PC-3 (cell line): ENCODE results near the gene FIGNL1. TPM values are rescaled to one million over a fixed set of nuclear protein-coding genes. Genes with fewer than 3 reads are reported as not detected.

ENCODE experiments used
- ATAC-seq: fragments of 200-7000 bp; cut with Tn5 transposase; 2 replicates; pipeline ENCODE4 v1.9.1; 2020; ENCODE audit warnings: mild to moderate bottlenecking, moderate library complexity
- BruUV-seq: library from RNA; stranded (reverse); fragments of 400-500 nt; replicated peaks from 2 replicates; lab custom pipeline; 2021; lab: Mats Ljungman, UMichigan
- CTCF ChIA-PET: fragments of 300-600 bp; sonication (Branson Sonifier 250); formaldehyde crosslinking; loops from one replicate; lab custom pipeline; 2022; ENCODE audit warnings: antibody characterized with exemption; lab: Charles Lee
- POLR2A ChIA-PET: fragments of 300-600 bp; sonication (Branson Sonifier 250); formaldehyde crosslinking; loops from one replicate; lab custom pipeline; 2022; ENCODE audit warnings: antibody characterized with exemption; ENCODE audit not compliant: unreplicated experiment; lab: Charles Lee
- DNase-seq: peaks from one replicate; pipeline ENCODE4 v3.0.0-alpha.2; 2015
- H2AFZ ChIP-seq: fragments of 300-600 bp; sonication (generic); 2 replicates; pipeline ENCODE4 v1.6.0; 2016; ENCODE audit warnings: antibody characterized with exemption, low read length
- H3F3A ChIP-seq: fragments of 300-600 bp; sonication (generic); one replicate; pipeline ENCODE4 v1.6.0; 2017; ENCODE audit warnings: antibody characterized with exemption, low read length, control low read depth, mild to moderate bottlenecking; ENCODE audit not compliant: unreplicated experiment
- H3K27ac ChIP-seq: fragments of 300-600 bp; sonication (generic); 2 replicates; pipeline ENCODE4 v1.5.1; 2016; ENCODE audit warnings: mild to moderate bottlenecking, low read length
- H3K27me3 ChIP-seq: fragments of 300-600 bp; sonication (generic); 2 replicates; pipeline ENCODE4 v1.6.1; 2016; ENCODE audit warnings: low read length, mixed read lengths
- H3K36me3 ChIP-seq: fragments of 300-600 bp; sonication (generic); 2 replicates; pipeline ENCODE4 v1.6.1; 2016; ENCODE audit warnings: low read depth, mixed run types, low read length, mixed read lengths
- H3K4me1 ChIP-seq: fragments of 300-600 bp; sonication (generic); 2 replicates; pipeline ENCODE4 v1.5.1; 2016; ENCODE audit warnings: low read length; ENCODE audit not compliant: insufficient read depth
- H3K4me2 ChIP-seq: fragments of 300-600 bp; sonication (generic); 2 replicates; pipeline ENCODE4 v1.6.0; 2016; ENCODE audit warnings: low read length
- H3K4me3 ChIP-seq: fragments of 300-600 bp; sonication (generic); 2 replicates; pipeline ENCODE4 v1.5.1; 2016; ENCODE audit warnings: mild to moderate bottlenecking, low read length, mixed read lengths
- H3K79me2 ChIP-seq: fragments of 300-600 bp; sonication (generic); 2 replicates; pipeline ENCODE4 v1.6.1; 2017; ENCODE audit warnings: low read length, mixed read lengths
- H3K9ac ChIP-seq: fragments of 300-600 bp; sonication (generic); 2 replicates; pipeline ENCODE4 v1.6.0; 2016; ENCODE audit warnings: mild to moderate bottlenecking, low read length
- H3K9me2 ChIP-seq: fragments of 300-600 bp; sonication (generic); replicated peaks from 2 replicates; pipeline ENCODE4 v1.6.1; 2016; ENCODE audit warnings: mixed run types, low read length, mixed read lengths
- H3K9me3 ChIP-seq: fragments of 300-600 bp; sonication (generic); 2 replicates; pipeline ENCODE4 v1.6.1; 2016; ENCODE audit warnings: low read length, mixed read lengths
- H4K20me1 ChIP-seq: fragments of 300-600 bp; sonication (generic); 2 replicates; pipeline ENCODE4 v1.6.1; 2016; ENCODE audit warnings: low read length, mixed read lengths
- EZH2 ChIP-seq: fragments of 300-600 bp; sonication (generic); IDR thresholded peaks from one replicate; pipeline ENCODE4 v1.6.1; 2017; ENCODE audit warnings: antibody characterized with exemption, mild to moderate bottlenecking, low read length; ENCODE audit not compliant: unreplicated experiment
- EZH2phosphoT487 ChIP-seq: fragments of 300-600 bp; sonication (generic); IDR thresholded peaks from 2 replicates; pipeline ENCODE4 v1.6.1; 2018; ENCODE audit warnings: mild to moderate bottlenecking, antibody characterized with exemption, low read length, borderline replicate concordance
- intact Hi-C: fragments of 100-400 bp; cut with micrococcal nuclease; formaldehyde crosslinking; loops from 2 replicates; pipeline ENCODE4 v1.9.0; 2023
- total RNA-seq: library from RNA; depleted of rRNA; stranded (reverse); fragments of >200 nt; gene quantifications from 2 replicates; pipeline ENCODE4 v1.2.3, GENCODE V29; 2014
- TF ChIP-seq, protein P1 (sequence below): fragments of 300-600 bp; sonication (generic); conservative IDR thresholded peaks from 2 replicates; pipeline ENCODE4 v1.5.1; 2017; ENCODE audit warnings: antibody characterized with exemption, low read depth, mild to moderate bottlenecking, low read length

FIGNL1 gene
- total RNA-seq, 1 experiment from 2014 or later, result 27.2 TPM

GRCh38 chr7:50469181-50469580 lies 19.0 kb upstream of the FIGNL1 start:
- intact Hi-C loops, result loop anchor here (2.0 to 5.0 kb wide), 2 partner anchors 62 to 118 kb away; no protein-coding TSS in a partner anchor
- Histone ChIP-seq H3K27me3 (no peaks in the 10 kb centered on the region), H3F3A (no peaks in the 10 kb centered on the region), H3K4me3 (no peak overlapping the region), H2AFZ (no peak overlapping the region), H3K9ac (no peak overlapping the region), H3K4me1 (peaks cover 5% of the 10 kb centered on the region; the same call in 1 of the 2 replicates), H4K20me1 (no peaks in the 10 kb centered on the region), H3K27ac (no peak overlapping the region), H3K9me3 (no peaks in the 10 kb centered on the region), H3K4me2 (no peak overlapping the region), H3K36me3 (no peaks in the 10 kb centered on the region), H3K9me2 (no peaks in the 10 kb centered on the region), H3K79me2 (no peaks in the 10 kb centered on the region)
- TF ChIP-seq EZH2, result no peak
- TF ChIP-seq, protein P1, sequence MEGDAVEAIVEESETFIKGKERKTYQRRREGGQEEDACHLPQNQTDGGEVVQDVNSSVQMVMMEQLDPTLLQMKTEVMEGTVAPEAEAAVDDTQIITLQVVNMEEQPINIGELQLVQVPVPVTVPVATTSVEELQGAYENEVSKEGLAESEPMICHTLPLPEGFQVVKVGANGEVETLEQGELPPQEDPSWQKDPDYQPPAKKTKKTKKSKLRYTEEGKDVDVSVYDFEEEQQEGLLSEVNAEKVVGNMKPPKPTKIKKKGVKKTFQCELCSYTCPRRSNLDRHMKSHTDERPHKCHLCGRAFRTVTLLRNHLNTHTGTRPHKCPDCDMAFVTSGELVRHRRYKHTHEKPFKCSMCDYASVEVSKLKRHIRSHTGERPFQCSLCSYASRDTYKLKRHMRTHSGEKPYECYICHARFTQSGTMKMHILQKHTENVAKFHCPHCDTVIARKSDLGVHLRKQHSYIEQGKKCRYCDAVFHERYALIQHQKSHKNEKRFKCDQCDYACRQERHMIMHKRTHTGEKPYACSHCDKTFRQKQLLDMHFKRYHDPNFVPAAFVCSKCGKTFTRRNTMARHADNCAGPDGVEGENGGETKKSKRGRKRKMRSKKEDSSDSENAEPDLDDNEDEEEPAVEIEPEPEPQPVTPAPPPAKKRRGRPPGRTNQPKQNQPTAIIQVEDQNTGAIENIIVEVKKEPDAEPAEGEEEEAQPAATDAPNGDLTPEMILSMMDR, result no peak
- TF ChIP-seq EZH2phosphoT487, result no peak
- POLR2A ChIA-PET, result no interaction called here
- ATAC-seq, result no peak
- CTCF ChIA-PET, result no interaction called here
- BruUV-seq, result no TSS peak
- DNase-seq, result no peak

GRCh38 chr7:50467817-50468610 lies 17.9 kb upstream of the FIGNL1 start:
- H3K9ac ChIP-seq, result no peak overlapping the region
- H3K4me3 ChIP-seq, result peak overlapping the region; percentile 57
- no peaks in the 10 kb centered on the region for H3K79me2 ChIP-seq
- no peaks in the 10 kb centered on the region for H3K9me3 ChIP-seq
- POLR2A ChIA-PET, result interaction anchor here (0.7 kb wide), 1 partner anchor 64 kb away, joined by 8 read pairs; no protein-coding TSS in a partner anchor
- DNase-seq (peak; percentile 84), ATAC-seq (peak; percentile 92)
- H3K4me1 ChIP-seq, result peaks cover 5% of the 10 kb centered on the region; the same call in 1 of the 2 replicates
- H4K20me1 ChIP-seq, result no peaks in the 10 kb centered on the region
- intact Hi-C loops, result loop anchor here (1.0 to 5.0 kb wide), 7 partner anchors 63 to 693 kb away; no protein-coding TSS in a partner anchor
- no TSS peak for BruUV-seq
- CTCF ChIA-PET, result interaction anchor here (0.6 to 0.8 kb wide), 3 partner anchors 63 to 693 kb away, joined by 3 to 5 read pairs (median 4); no protein-coding TSS in a partner anchor
- peak overlapping the region; percentile 90 for H3K4me2 ChIP-seq
- TF ChIP-seq EZH2phosphoT487 (no peak), EZH2 (no peak)
- TF ChIP-seq, protein P1, result peak; percentile 89
- no peaks in the 10 kb centered on the region for H3F3A ChIP-seq
- H3K9me2 ChIP-seq, result no peaks in the 10 kb centered on the region
- no peaks in the 10 kb centered on the region for H3K36me3 ChIP-seq
- H2AFZ ChIP-seq, result peak overlapping the region; percentile 98
- H3K27me3 ChIP-seq, result no peaks in the 10 kb centered on the region
- H3K27ac ChIP-seq, result no peak overlapping the region
